Type B pancreatic cell (in vitro differentiated cells): Measurements from ENCODE around the gene DIAPH3. TPM values are rescaled to one million over a fixed set of nuclear protein-coding genes. Genes with fewer than 3 reads are reported as not detected.

Source experiments
- DNase-seq: peaks from one replicate; pipeline ENCODE4 v3.0.0; 2021; ENCODE audit warnings: mixed read lengths; ENCODE audit not compliant: unreplicated experiment; ENCODE audit errors: extremely low spot score
- H3K27ac Mint-ChIP-seq: 2 replicates; pipeline ENCODE4 v1.8.0; 2021; ENCODE audit warnings: mild to moderate bottlenecking, mixed read lengths
- H3K27me3 Mint-ChIP-seq: 2 replicates; pipeline ENCODE4 v1.8.0; 2021; ENCODE audit warnings: mixed read lengths
- H3K36me3 Mint-ChIP-seq: 2 replicates; pipeline ENCODE4 v1.8.0; 2021; ENCODE audit warnings: mixed read lengths
- H3K4me1 Mint-ChIP-seq: one replicate; pipeline ENCODE4 v1.8.0; 2021; ENCODE audit warnings: mixed read lengths; ENCODE audit not compliant: unreplicated experiment
- H3K4me3 Mint-ChIP-seq: 2 replicates; pipeline ENCODE4 v1.8.0; 2021; ENCODE audit warnings: mild to moderate bottlenecking, mixed read lengths
- H3K9me3 Mint-ChIP-seq: 2 replicates; pipeline ENCODE4 v1.8.0; 2021; ENCODE audit warnings: mixed read lengths
- CTCF ChIP-seq: fragments of 200-600 bp; sonication (generic); conservative IDR thresholded peaks from 2 replicates; pipeline ENCODE4 v1.5.0; 2021; ENCODE audit warnings: antibody characterized with exemption, mild to moderate bottlenecking
- total RNA-seq: library from RNA; stranded (reverse); gene quantifications from 2 replicates; pipeline ENCODE4 v1.2.1, GENCODE V29; 2021; ENCODE audit warnings: low replicate concordance

DIAPH3 gene
- total RNA-seq, 1 donor from 2014 or later: 16.9 TPM

GRCh38 chr13:59806801-59807200 lies 356.9 kb downstream of the DIAPH3 start:
- Mint-ChIP-seq H3K27ac (no peak overlapping the region), H3K4me3 (no peak overlapping the region), H3K27me3 (no peaks in the 10 kb centered on the region), H3K36me3 (no peaks in the 10 kb centered on the region), H3K4me1 (no peaks in the 10 kb centered on the region), H3K9me3 (no peaks in the 10 kb centered on the region)
- DNase-seq: no peak
- TF ChIP-seq CTCF: no peak

- TF ChIP-seq CTCF: no peak
- no peaks in the 10 kb centered on the region for H3K36me3 Mint-ChIP-seq
- H3K9me3 Mint-ChIP-seq: no peaks in the 10 kb centered on the region
- H3K4me1 Mint-ChIP-seq: no peaks in the 10 kb centered on the region
- H3K27me3 Mint-ChIP-seq: no peaks in the 10 kb centered on the region
- H3K27ac Mint-ChIP-seq: no peak overlapping the region
- no peak for DNase-seq
- no peak overlapping the region for H3K4me3 Mint-ChIP-seq
These were observed 362.4 kb downstream of the DIAPH3 start for GRCh38 chr13:59801107-59801880.

- Mint-ChIP-seq H3K4me1 (peaks cover 16% of the 10 kb centered on the region), H3K36me3 (peaks cover 4% of the 10 kb centered on the region), H3K9me3 (no peaks in the 10 kb centered on the region), H3K27ac (no peak overlapping the region), H3K4me3 (no peak overlapping the region), H3K27me3 (no peaks in the 10 kb centered on the region)
- no peak for TF ChIP-seq CTCF
- DNase-seq: no peak
These were observed 370.6 kb downstream of the DIAPH3 start for GRCh38 chr13:59793107-59793506.

- H3K4me3 Mint-ChIP-seq: peak overlapping the region; percentile 24
- peaks cover 16% of the 10 kb centered on the region for H3K4me1 Mint-ChIP-seq
- H3K27ac Mint-ChIP-seq: peak overlapping the region; percentile 64
- no peaks in the 10 kb centered on the region for H3K9me3 Mint-ChIP-seq
- no peaks in the 10 kb centered on the region for H3K27me3 Mint-ChIP-seq
- H3K36me3 Mint-ChIP-seq: peaks cover 4% of the 10 kb centered on the region
- no peak for DNase-seq
- no peak for TF ChIP-seq CTCF
These were observed 373.1 kb downstream of the DIAPH3 start for GRCh38 chr13:59790626-59791025.

- no peak for DNase-seq
- Mint-ChIP-seq H3K27me3 (no peaks in the 10 kb centered on the region), H3K4me1 (peaks cover 16% of the 10 kb centered on the region), H3K4me3 (peak overlapping the region; percentile 40), H3K9me3 (no peaks in the 10 kb centered on the region), H3K36me3 (peaks cover 4% of the 10 kb centered on the region), H3K27ac (peak overlapping the region; percentile 37)
- TF ChIP-seq CTCF: no peak
These were observed 374.2 kb downstream of the DIAPH3 start for GRCh38 chr13:59789558-59789957.
